IMR-90 (cell line): ENCODE results near the gene IL18R1. TPM values are rescaled to one million over a fixed set of nuclear protein-coding genes. Genes with fewer than 3 reads are reported as not detected.

Experiments
- ATAC-seq: fragments of 200-7000 bp; cut with Tn5 transposase; 2 replicates; pipeline ENCODE4 v1.9.1; 2020; ENCODE audit warnings: low read depth, mild to moderate bottlenecking, moderate library complexity
- BruUV-seq: library from RNA; stranded (reverse); fragments of 400-500 nt; replicated peaks from 2 replicates; lab custom pipeline; 2021; lab: Mats Ljungman, UMichigan
- CTCF ChIA-PET: fragments of 300-600 bp; formaldehyde crosslinking; extraction: SDS; loops from one replicate; lab custom pipeline; 2021; ENCODE audit warnings: antibody characterized with exemption; lab: Yijun Ruan, JAX
- POLR2A ChIA-PET: fragments of 300-600 bp; sonication (Branson Sonifier 250); formaldehyde crosslinking; loops from one replicate; lab custom pipeline; 2022; ENCODE audit warnings: antibody characterized with exemption; ENCODE audit not compliant: unreplicated experiment; lab: Charles Lee
- DNase-seq: peaks from one replicate; pipeline ENCODE4 v3.0.0; 2013
- H2AFZ ChIP-seq: replicated peaks from 2 replicates; pipeline ENCODE3; 2013; ENCODE audit warnings: low read length, mild to moderate bottlenecking; ENCODE audit not compliant: poor library complexity
- H2AK5ac ChIP-seq: 2 replicates; pipeline ENCODE4 v1.6.1; 2013; ENCODE audit warnings: low read depth, low read length, inconsistent platforms
- H2AK9ac ChIP-seq: replicated peaks from 2 replicates; pipeline ENCODE3; 2013; ENCODE audit warnings: mild to moderate bottlenecking, low read depth, low read length, moderate library complexity; ENCODE audit not compliant: poor library complexity
- H2BK120ac ChIP-seq: 2 replicates; pipeline ENCODE4 v1.6.1; 2013; ENCODE audit warnings: low read depth, low read length, inconsistent platforms
- H2BK15ac ChIP-seq: 3 replicates; pipeline ENCODE4 v1.6.1; 2013; ENCODE audit warnings: low read depth, low read length, inconsistent platforms
- H2BK20ac ChIP-seq: 2 replicates; pipeline ENCODE4 v1.6.1; 2013; ENCODE audit warnings: low read depth, mild to moderate bottlenecking, inconsistent platforms, low read length, moderate library complexity
- H2BK5ac ChIP-seq: 2 replicates; pipeline ENCODE4 v1.6.1; 2013; ENCODE audit warnings: mild to moderate bottlenecking, low read depth, low read length, inconsistent platforms; ENCODE audit not compliant: poor library complexity, severe bottlenecking
- H3K14ac ChIP-seq: replicated peaks from 2 replicates; pipeline ENCODE4 v1.6.1; 2013; ENCODE audit warnings: low read depth, low read length, inconsistent platforms
- H3K18ac ChIP-seq: 2 replicates; pipeline ENCODE4 v1.6.1; 2013; ENCODE audit warnings: low read depth, low read length, control low read depth
- H3K23ac ChIP-seq: 2 replicates; pipeline ENCODE4 v1.6.1; 2013; ENCODE audit warnings: low read depth, low read length, inconsistent platforms
- H3K27ac ChIP-seq: 2 replicates; pipeline ENCODE4 v1.5.1; 2013; ENCODE audit warnings: mild to moderate bottlenecking, control low read depth, low read length; ENCODE audit not compliant: insufficient read depth
- H3K27me3 ChIP-seq: 2 replicates; pipeline ENCODE4 v1.6.1; 2013; ENCODE audit warnings: low read length; ENCODE audit not compliant: control insufficient read depth, insufficient read depth
- H3K36me3 ChIP-seq: 2 replicates; pipeline ENCODE4 v1.6.1; 2013; ENCODE audit warnings: low read length, mixed read lengths; ENCODE audit not compliant: control insufficient read depth, insufficient read depth
- H3K4ac ChIP-seq: 2 replicates; pipeline ENCODE4 v1.6.1; 2013; ENCODE audit warnings: low read depth, low read length, inconsistent platforms
- H3K4me1 ChIP-seq: 2 replicates; pipeline ENCODE4 v1.6.1; 2013; ENCODE audit warnings: low read length, mixed read lengths; ENCODE audit not compliant: control insufficient read depth, insufficient read depth
- H3K4me2 ChIP-seq: 2 replicates; pipeline ENCODE4 v1.6.1; 2013; ENCODE audit warnings: low read depth, mild to moderate bottlenecking, control low read depth, low read length, moderate library complexity
- H3K4me3 ChIP-seq: 2 replicates; pipeline ENCODE4 v1.5.1; 2013; ENCODE audit warnings: low read depth, mild to moderate bottlenecking, control low read depth, low read length, moderate library complexity; ENCODE audit not compliant: insufficient read depth
- H3K56ac ChIP-seq: 2 replicates; pipeline ENCODE4 v1.6.1; 2013; ENCODE audit warnings: low read length, inconsistent platforms; ENCODE audit not compliant: insufficient read depth; ENCODE audit errors: extremely low read depth
- H3K79me1 ChIP-seq, 2 experiments: 2 replicates each; pipeline ENCODE4 v1.6.1; 2013; ENCODE audit warnings: low read length in 2 of 2, inconsistent platforms in 1 of 2, low read depth in 1 of 2
- H3K9ac ChIP-seq: 2 replicates; pipeline ENCODE4 v1.6.1; 2013; ENCODE audit warnings: low read depth, low read length, control low read depth
- H3K9me1 ChIP-seq: 2 replicates; pipeline ENCODE4 v1.6.1; 2013; ENCODE audit warnings: low read length, inconsistent platforms; ENCODE audit not compliant: insufficient read depth
- H3K9me3 ChIP-seq: 2 replicates; pipeline ENCODE4 v1.6.1; 2013; ENCODE audit warnings: low read length; ENCODE audit not compliant: control insufficient read depth, insufficient read depth
- H4K20me1 ChIP-seq: 2 replicates; pipeline ENCODE4 v1.6.1; 2013; ENCODE audit warnings: low read length, inconsistent platforms; ENCODE audit not compliant: insufficient read depth
- H4K5ac ChIP-seq: 2 replicates; pipeline ENCODE4 v1.6.1; 2013; ENCODE audit warnings: mild to moderate bottlenecking, low read depth, low read length, control low read depth
- H4K8ac ChIP-seq, 2 experiments: 2 replicates each; pipeline ENCODE4 v1.6.1; 2013; ENCODE audit warnings: low read depth in 2 of 2, low read length in 2 of 2, control low read depth in 1 of 2, inconsistent platforms in 1 of 2
- H4K91ac ChIP-seq: 2 replicates; pipeline ENCODE4 v1.6.1; 2013; ENCODE audit warnings: low read depth, low read length, inconsistent platforms; ENCODE audit not compliant: insufficient read depth
- CEBPB ChIP-seq: IDR thresholded peaks from 2 replicates; pipeline ENCODE4 v1.6.1; 2012; ENCODE audit warnings: low read depth, low read length, improper control_type of control experiment
- CHD1 ChIP-seq: IDR thresholded peaks from 2 replicates; pipeline ENCODE4 v1.6.1; 2012; ENCODE audit warnings: low read depth, low read length, improper control_type of control experiment
- FOS ChIP-seq: fragments of 150-350 bp; IDR thresholded peaks from 2 replicates; pipeline ENCODE4 v1.6.1; 2016; ENCODE audit warnings: low read depth, low read length
- MAFK ChIP-seq: IDR thresholded peaks from 2 replicates; pipeline ENCODE4 v1.6.1; 2012; ENCODE audit warnings: low read depth, low read length, improper control_type of control experiment
- MAZ ChIP-seq: IDR thresholded peaks from 2 replicates; pipeline ENCODE4 v1.6.1; 2012; ENCODE audit warnings: low read depth, mild to moderate bottlenecking, low read length, improper control_type of control experiment, moderate library complexity, borderline replicate concordance
- NFE2L2 ChIP-seq: fragments of 150-350 bp; IDR thresholded peaks from 2 replicates; pipeline ENCODE4 v1.6.1; 2016; ENCODE audit warnings: low read depth, mild to moderate bottlenecking, low read length
- POLR2A ChIP-seq: IDR thresholded peaks from 2 replicates; pipeline ENCODE4 v1.6.1; 2012; ENCODE audit warnings: mild to moderate bottlenecking, low read depth, low read length
- RCOR1 ChIP-seq: IDR thresholded peaks from 2 replicates; pipeline ENCODE4 v1.6.1; 2012; ENCODE audit warnings: mild to moderate bottlenecking, low read length, improper control_type of control experiment; ENCODE audit not compliant: insufficient replicate concordance
- RFX5 ChIP-seq: IDR thresholded peaks from 2 replicates; pipeline ENCODE4 v1.8.0; 2012; ENCODE audit warnings: low read depth, mild to moderate bottlenecking, low read length, moderate library complexity
- SMC3 ChIP-seq: fragments of 150-350 bp; IDR thresholded peaks from 2 replicates; pipeline ENCODE4 v1.6.1; 2016; ENCODE audit warnings: low read depth, mild to moderate bottlenecking, antibody characterized with exemption, low read length, moderate library complexity
- WGBS, 2 experiments: methylation state at CpG; one replicate each; pipeline versions ENCODE4 v1.1.5 to v1.1.7; 2013; ENCODE audit warnings: missing lambda C conversion rate in 2 of 2; ENCODE audit not compliant: insufficient read length in 1 of 2; ENCODE audit errors: extremely low coverage in 2 of 2; 5-methylcytosine and 5-hydroxymethylcytosine counted together
- dilution Hi-C: fragments of 300-500 bp; cut with HindIII; formaldehyde crosslinking; loops from one replicate; pipeline ENCODE4 v1.14.3; 2018; ENCODE audit warnings: low sequenced_read_pairs; ENCODE audit not compliant: unreplicated experiment
- in situ Hi-C: fragments of 300-500 bp; cut with MboI; formaldehyde crosslinking; loops from 3 replicates; pipeline ENCODE4 v1.14.3; 2019; ENCODE audit warnings: low sequenced_read_pairs, inconsistent platforms, mixed read lengths
- intact Hi-C: fragments of 100-400 bp; cut with micrococcal nuclease; formaldehyde crosslinking; loops from 2 replicates; pipeline ENCODE4 v1.10.0; 2022
- polyA plus RNA-seq, 3 experiments: library from polyadenylated mRNA; depleted of rRNA; stranded (reverse); fragments of >200 nt; gene quantifications; 2 replicates each; pipeline ENCODE4 v1.2.3, GENCODE V29; 2012; ENCODE audit warnings: low replicate concordance in 1 of 3
- total RNA-seq: library from RNA; depleted of rRNA; stranded (reverse); fragments of >200 nt; gene quantifications from 2 replicates; pipeline ENCODE4 v1.2.3, GENCODE V29; 2012
- TF ChIP-seq, protein P1 (sequence below): fragments of 150-350 bp; IDR thresholded peaks from 2 replicates; pipeline ENCODE4 v1.6.1; 2016; ENCODE audit warnings: low read depth, mild to moderate bottlenecking, low read length, moderate library complexity, borderline replicate concordance
- TF ChIP-seq, protein P2 (sequence below): fragments of 150-350 bp; IDR thresholded peaks from 2 replicates; pipeline ENCODE4 v1.6.1; 2017; ENCODE audit warnings: mild to moderate bottlenecking, antibody characterized with exemption, low read length, low read depth
- TF ChIP-seq, protein P3 (sequence below): conservative IDR thresholded peaks from 2 replicates; pipeline ENCODE4 v1.5.1; 2012; ENCODE audit warnings: mild to moderate bottlenecking, low read depth, low read length, improper control_type of control experiment

IL18R1 gene
- total and polyA plus RNA-seq, 2 of the 4 experiments (the other 2 are of a cell fraction), result 0.18 to 0.24 TPM

DNA sequence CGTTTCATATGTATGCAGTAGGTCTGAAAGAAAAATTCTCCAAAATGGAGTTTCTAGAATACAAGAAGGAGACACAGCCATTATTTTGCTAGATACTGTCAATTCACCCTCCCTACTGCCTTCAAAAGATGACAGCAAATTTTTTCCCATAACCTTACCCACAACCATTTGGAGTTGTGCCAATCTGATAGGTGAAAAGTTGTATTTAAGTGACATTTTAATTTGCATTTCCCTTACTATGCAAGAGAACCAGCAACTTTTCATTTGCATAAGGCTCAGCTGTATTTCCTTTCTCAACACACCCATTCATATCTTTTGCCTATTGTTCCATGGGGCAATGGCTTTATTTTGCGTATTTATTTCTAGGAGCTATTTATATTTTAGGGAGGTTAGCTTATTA is 36.0 kb downstream of the IL18R1 start:
- Histone ChIP-seq H2AK9ac (no peak overlapping the region), H2BK15ac (no peak overlapping the region), H3K27ac (no peak overlapping the region), H2AFZ (no peak overlapping the region), H4K5ac (no peak overlapping the region), H3K14ac (no peak overlapping the region), H3K4me1 (no peaks in the 10 kb centered on the region), H4K20me1 (no peaks in the 10 kb centered on the region), H2AK5ac (no peak overlapping the region), H3K9ac (no peak overlapping the region), H2BK20ac (no peak overlapping the region), H3K4ac (no peak overlapping the region), H4K91ac (no peak overlapping the region), H4K8ac (no peak overlapping the region), H3K4me2 (no peak overlapping the region), H3K9me1 (no peaks in the 10 kb centered on the region), H2BK5ac (no peak overlapping the region), H3K27me3 (no peaks in the 10 kb centered on the region; the same call in 1 of the 2 replicates), H3K18ac (no peak overlapping the region), H2BK120ac (no peak overlapping the region), H3K79me1 (no peaks in the 10 kb centered on the region), H3K23ac (no peak overlapping the region), H3K4me3 (no peak overlapping the region), H3K56ac (no peak overlapping the region), H3K9me3 (no peaks in the 10 kb centered on the region), H3K36me3 (no peaks in the 10 kb centered on the region)
- ChIA-PET POLR2A (no interaction called here), CTCF (no interaction called here)
- no peak for DNase-seq
- BruUV-seq, result no TSS peak
- TF ChIP-seq RCOR1 (no peak), FOS (no peak), RFX5 (no peak), CEBPB (no peak), MAZ (no peak), CHD1 (no peak), MAFK (no peak), NFE2L2 (no peak), POLR2A (no peak), SMC3 (no peak)
- TF ChIP-seq, protein P1, sequence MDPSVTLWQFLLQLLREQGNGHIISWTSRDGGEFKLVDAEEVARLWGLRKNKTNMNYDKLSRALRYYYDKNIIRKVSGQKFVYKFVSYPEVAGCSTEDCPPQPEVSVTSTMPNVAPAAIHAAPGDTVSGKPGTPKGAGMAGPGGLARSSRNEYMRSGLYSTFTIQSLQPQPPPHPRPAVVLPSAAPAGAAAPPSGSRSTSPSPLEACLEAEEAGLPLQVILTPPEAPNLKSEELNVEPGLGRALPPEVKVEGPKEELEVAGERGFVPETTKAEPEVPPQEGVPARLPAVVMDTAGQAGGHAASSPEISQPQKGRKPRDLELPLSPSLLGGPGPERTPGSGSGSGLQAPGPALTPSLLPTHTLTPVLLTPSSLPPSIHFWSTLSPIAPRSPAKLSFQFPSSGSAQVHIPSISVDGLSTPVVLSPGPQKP, result no peak
- TF ChIP-seq, protein P2, sequence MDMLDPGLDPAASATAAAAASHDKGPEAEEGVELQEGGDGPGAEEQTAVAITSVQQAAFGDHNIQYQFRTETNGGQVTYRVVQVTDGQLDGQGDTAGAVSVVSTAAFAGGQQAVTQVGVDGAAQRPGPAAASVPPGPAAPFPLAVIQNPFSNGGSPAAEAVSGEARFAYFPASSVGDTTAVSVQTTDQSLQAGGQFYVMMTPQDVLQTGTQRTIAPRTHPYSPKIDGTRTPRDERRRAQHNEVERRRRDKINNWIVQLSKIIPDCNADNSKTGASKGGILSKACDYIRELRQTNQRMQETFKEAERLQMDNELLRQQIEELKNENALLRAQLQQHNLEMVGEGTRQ, result no peak
- TF ChIP-seq, protein P3, sequence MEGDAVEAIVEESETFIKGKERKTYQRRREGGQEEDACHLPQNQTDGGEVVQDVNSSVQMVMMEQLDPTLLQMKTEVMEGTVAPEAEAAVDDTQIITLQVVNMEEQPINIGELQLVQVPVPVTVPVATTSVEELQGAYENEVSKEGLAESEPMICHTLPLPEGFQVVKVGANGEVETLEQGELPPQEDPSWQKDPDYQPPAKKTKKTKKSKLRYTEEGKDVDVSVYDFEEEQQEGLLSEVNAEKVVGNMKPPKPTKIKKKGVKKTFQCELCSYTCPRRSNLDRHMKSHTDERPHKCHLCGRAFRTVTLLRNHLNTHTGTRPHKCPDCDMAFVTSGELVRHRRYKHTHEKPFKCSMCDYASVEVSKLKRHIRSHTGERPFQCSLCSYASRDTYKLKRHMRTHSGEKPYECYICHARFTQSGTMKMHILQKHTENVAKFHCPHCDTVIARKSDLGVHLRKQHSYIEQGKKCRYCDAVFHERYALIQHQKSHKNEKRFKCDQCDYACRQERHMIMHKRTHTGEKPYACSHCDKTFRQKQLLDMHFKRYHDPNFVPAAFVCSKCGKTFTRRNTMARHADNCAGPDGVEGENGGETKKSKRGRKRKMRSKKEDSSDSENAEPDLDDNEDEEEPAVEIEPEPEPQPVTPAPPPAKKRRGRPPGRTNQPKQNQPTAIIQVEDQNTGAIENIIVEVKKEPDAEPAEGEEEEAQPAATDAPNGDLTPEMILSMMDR, result no peak
- no CpG with 5 or more reads among the region's 2 CpGs for WGBS, 2 experiments
- no peak for ATAC-seq
- intact Hi-C loops (no loop called here), in situ Hi-C loops (no loop called here), dilution Hi-C loops (no loop called here)
